GM21367 (cell line): ENCODE measurements around the gene FYN.

Source experiments
- ATAC-seq: cut with Tn5 transposase; IDR thresholded peaks from one replicate; pipeline ENCODE4 v1.9.1; 2021; ENCODE audit not compliant: unreplicated experiment

The FYN gene

DNA sequence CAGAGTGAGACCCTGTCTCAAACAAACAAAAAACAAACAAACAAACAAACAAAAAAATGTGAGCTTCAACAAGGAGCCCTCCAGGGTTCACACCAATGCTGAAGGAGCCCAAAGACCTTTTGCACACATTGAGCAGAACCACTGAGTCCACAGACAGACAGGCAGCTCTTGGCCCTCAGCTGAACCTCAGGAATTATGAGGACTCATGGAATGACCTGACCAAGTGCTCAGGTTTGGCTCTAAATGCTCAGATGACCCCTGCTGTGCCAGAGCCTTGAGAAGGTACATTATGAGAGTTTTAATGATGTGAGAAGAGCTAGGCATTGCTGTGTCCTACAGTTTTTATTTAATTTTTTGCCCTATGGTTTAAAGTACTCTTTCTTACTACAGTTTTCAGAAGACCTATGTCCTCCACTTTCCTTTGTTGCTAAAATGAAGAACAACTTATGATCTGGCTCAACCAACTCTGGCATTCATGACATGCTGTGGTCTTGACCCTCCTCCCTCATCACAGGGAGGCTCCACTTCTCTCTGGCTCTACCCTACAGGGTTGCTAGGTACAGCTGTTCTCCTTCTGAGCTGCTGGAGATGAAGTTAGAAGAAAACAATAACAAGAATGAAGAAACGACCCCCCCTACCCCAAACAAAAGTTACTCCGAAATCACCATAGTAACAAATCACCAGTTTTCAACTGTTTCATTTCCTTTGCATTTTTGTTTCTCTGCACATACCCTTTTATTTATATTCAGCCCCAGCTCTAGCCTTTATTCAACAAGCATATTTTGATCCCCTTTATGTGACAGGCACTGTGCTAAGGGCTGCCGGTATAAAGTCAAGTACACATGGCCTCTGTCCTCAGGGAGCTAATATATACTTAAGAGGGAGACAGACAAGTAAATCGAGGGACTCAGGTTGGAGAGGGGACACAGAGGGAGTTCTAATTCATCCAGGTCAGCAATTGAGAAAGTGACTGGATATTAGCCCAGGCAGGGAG is 138.9 kb downstream of the FYN start:
- ATAC-seq = no peak

GRCh38 chr6:111732390-111732789 is 140.9 kb downstream of the FYN start:
- no peak for ATAC-seq

- ATAC-seq = no peak
Measured at GRCh38 chr6:111731456-111732195, 141.6 kb downstream of the FYN start.

- no peak for ATAC-seq
Measured at GRCh38 chr6:111730864-111731263, 142.4 kb downstream of the FYN start.

GRCh38 chr6:111727802-111728201 is 145.4 kb downstream of the FYN start:
- no peak for ATAC-seq

- ATAC-seq = no peak
Measured at GRCh38 chr6:111727041-111727440, 146.2 kb downstream of the FYN start.

DNA sequence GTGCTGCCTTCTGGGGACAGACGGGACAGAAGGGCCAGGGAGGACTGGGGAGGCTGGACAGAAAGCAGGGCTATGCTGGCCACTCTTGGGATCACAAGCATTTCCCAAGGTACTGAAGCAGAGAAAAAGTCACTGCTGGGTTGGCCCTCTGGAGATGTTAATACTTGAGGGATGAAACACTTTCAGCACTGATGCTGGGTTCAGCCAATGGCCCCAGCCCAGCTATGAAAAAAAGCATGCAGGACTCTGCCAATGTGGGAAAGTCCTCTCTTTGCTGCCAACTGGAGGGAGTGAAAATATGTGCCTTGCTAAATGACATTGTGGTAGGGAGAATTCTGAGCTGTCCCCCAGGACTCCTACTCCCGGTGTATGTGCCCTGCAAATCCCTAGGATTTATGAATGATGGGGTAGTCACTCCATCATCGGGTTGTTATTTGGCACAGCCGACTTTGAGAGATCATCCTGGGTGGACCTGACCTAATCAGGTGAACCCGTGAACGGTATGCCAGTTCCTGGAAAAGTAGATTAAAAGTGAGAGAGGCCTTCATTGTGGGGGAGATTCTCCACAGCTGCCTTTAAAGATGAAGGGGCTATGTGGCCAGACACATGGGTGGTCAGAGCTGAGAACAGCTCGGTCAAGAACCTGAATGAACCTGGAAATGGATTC is 147.7 kb downstream of the FYN start:
- no peak for ATAC-seq

- ATAC-seq = peak; percentile 98
Measured at GRCh38 chr6:111724505-111724904, 148.7 kb downstream of the FYN start.

- ATAC-seq = peak; percentile 18
Measured at GRCh38 chr6:111724039-111724438, 149.2 kb downstream of the FYN start.

DNA sequence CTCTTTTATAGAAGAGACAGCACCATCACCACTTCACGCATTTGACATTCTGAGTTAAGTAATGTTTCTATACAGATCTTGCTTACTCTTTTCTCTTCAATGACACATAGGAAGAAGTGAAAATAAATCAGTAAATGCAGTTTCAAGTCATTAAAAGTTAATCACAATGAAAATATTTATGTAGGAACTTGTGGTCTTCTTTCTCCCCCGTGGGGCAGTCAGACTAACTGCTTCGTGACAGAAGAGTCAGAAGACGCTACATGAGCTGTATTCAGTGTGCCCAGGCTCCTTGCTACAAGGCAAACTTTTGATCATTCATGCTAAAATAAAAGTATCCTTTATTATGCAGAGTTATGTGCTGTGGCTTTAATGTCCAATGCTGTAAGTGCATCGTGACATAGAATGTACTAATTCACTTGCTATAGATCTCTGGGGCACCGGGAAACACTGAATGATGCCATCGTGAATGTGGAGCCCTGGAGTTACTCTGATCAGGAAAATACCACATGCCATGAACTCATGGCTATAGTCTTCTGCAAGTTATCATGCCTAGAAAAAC is 149.8 kb downstream of the FYN start:
- ATAC-seq = no peak

DNA sequence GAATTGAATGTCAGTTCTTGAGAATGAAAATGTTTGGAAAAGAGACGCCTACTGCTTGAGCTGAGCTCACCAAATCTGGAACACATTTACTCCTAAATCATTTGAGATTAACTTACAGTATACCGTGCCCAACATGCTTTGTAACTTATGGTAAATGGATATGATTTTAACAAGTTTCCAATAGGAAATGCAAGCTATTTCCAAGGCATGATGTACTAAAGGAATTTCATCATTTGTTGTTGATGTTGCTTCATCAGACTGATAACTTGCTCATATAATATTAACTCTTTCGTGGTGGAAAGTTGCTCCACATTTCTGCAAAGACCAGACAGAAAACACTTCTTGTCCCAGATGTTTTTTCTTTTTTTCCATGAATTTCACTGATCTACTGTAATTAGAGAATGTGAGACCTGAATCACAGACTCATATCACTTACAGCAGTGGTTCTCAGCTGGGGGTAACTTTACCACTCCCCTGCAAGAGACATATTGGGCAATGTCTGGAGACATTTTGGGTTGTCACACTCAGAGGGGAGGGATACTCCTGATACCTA is 151.0 kb downstream of the FYN start:
- ATAC-seq = no peak

DNA sequence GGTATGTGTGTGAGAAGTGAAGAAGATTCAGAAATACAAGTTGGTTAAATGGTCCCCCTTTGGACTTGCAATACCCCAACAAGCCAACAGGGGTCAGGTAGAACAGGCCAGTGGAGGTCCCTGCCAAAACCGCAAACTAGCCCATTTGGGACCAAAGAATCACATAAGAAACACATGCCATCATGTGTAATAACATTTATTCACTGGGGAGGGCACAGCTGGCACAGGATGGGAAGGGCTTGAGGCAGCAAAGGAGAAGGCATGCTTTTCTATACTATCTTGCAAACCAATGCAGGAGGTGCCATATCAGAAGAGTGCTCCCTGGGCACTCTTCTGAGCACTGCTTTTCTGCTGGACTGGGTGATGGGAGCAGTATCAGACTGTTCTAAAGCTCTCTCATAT is 151.5 kb downstream of the FYN start:
- no peak for ATAC-seq

DNA sequence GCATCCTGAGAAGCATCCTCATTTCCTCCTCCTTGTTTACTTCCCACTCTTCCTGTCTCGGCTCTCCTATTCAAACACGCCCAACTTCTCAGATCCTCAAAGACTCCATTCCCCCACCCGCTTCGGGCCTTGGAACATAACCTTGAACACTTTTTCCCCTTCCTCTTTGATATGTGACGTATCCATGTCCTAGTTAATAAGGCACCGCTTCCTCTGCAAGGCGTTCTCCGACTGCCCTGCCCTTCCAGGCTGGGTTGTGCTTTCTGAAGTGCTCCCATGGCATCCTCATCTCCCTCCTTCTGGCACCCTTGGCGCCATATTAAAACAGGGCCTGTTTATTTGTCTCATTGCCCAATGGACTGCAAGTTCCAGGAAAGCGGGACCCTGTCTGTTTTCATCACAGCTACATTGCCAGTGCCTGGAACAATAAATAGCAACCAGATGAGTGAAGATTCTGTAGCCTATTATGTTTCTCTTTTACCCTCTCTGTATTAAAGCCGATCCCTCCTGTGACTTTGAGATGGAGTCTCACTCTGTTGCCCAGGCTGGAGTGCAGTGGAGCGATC is 152.2 kb downstream of the FYN start:
- ATAC-seq = no peak

- ATAC-seq = no peak
Measured at GRCh38 chr6:111718990-111719389, 154.3 kb downstream of the FYN start.

- no peak for ATAC-seq
Measured at GRCh38 chr6:111718326-111718725, 154.9 kb downstream of the FYN start.

- no peak for ATAC-seq
Measured at GRCh38 chr6:111717621-111718020, 155.6 kb downstream of the FYN start.

DNA sequence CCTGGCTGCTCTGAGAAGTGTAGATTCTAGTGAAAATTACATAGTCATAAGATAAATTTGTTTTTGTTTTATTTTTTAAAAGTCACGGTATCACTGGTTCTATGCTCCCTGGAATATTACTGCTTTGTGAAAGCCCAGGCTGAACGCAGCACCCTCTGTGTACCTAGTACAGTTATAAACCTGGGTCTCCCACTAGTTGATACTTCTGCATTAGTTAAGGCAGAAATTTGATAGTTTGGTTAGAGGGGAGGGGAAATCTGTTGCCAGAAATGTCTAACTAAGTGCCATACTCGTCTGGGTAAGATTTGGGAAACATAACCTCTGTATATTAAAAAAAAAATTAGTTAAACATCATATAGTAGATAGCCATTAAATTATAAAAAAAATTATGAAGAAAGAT is 156.9 kb downstream of the FYN start:
- ATAC-seq = no peak

DNA sequence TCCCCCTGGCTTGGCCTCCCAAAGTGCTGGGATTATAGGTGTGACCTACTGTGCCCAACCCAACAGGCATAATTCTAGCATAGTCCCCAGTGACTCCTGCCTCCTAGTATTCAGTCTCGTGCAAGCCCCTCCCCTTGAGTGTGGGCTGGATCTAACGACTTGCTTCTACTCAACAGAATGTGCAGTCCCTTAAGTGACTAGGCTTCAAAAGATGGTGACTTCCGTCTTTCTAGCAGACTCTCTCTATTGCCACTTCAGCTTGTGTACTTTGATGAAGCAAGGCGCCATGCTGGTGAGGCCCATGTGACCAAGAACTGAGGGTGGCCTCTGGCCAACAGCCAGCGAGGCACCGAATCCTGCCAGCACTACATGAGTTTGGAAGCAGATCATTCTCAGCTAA is 157.9 kb downstream of the FYN start:
- no peak for ATAC-seq

GRCh38 chr6:111714416-111715270 is 158.6 kb downstream of the FYN start:
- ATAC-seq = no peak

GRCh38 chr6:111713811-111714210 is 159.4 kb downstream of the FYN start:
- ATAC-seq = no peak
